ENCODE results near the gene ILK.

The ILK gene

GRCh38 chr11:6650980-6651379 is 47.4 kb downstream of the ILK start:
- DNase-seq (ENCODE audit: extremely low spot score, insufficient read length, low read depth) = no peak
- FAIRE-seq = no peak

GRCh38 chr11:6652182-6652581 is 48.6 kb downstream of the ILK start:
- FAIRE-seq (no peak), DNase-seq (ENCODE audit: extremely low spot score, insufficient read length, low read depth) (no peak)

GRCh38 chr11:6653097-6653496 is 49.5 kb downstream of the ILK start:
- no peak for DNase-seq (ENCODE audit: extremely low spot score, insufficient read length, low read depth)
- no peak for FAIRE-seq

GRCh38 chr11:6653656-6654055 is 50.1 kb downstream of the ILK start:
- DNase-seq (ENCODE audit: extremely low spot score, insufficient read length, low read depth) (no peak), FAIRE-seq (no peak)

GRCh38 chr11:6654281-6655019 is 50.9 kb downstream of the ILK start:
- FAIRE-seq = no peak
- DNase-seq (ENCODE audit: extremely low spot score, insufficient read length, low read depth) = no peak

- FAIRE-seq (no peak), DNase-seq (ENCODE audit: extremely low spot score, insufficient read length, low read depth) (no peak)
Measured at GRCh38 chr11:6655020-6655789, 51.6 kb downstream of the ILK start.

GRCh38 chr11:6655790-6656583 is 52.4 kb downstream of the ILK start, which contains the start of gene DCHS1:
TSS of gene DCHS1 (minus strand) at chr11:6655809. CDS start at chr11:6641613, 14,196 bp downstream.
- FAIRE-seq (no peak), DNase-seq (ENCODE audit: extremely low spot score, insufficient read length, low read depth) (no peak)

GRCh38 chr11:6656584-6656915 is 53.0 kb downstream of the ILK start:
- FAIRE-seq (no peak), DNase-seq (ENCODE audit: extremely low spot score, insufficient read length, low read depth) (no peak)

- DNase-seq (ENCODE audit: extremely low spot score, insufficient read length, low read depth) = no peak
- no peak for FAIRE-seq
Measured at GRCh38 chr11:6656936-6657335, 53.4 kb downstream of the ILK start.

GRCh38 chr11:6657346-6657745 is 53.8 kb downstream of the ILK start:
- DNase-seq (ENCODE audit: extremely low spot score, insufficient read length, low read depth) (no peak), FAIRE-seq (no peak)

GRCh38 chr11:6658647-6659046 is 55.1 kb downstream of the ILK start:
- no peak for FAIRE-seq
- no peak for DNase-seq (ENCODE audit: extremely low spot score, insufficient read length, low read depth)

All from GM18507 (cell line).